Measurements from ENCODE around the gene DGCR6L.
A peak's percentile ranks its signal among the peaks of the same experiment; 100 is the strongest.
"Not testable (repeated sequence)": the region's sequence is repeated elsewhere in the genome, so short reads cannot be mapped to it uniquely, and the experiment has no call there.

DGCR6L gene

GRCh38 chr22:20308806-20309650, 10.8 kb downstream of the DGCR6L start:
- H3K4me1 Mint-ChIP-seq; ATAC-seq (ENCODE audit: low read depth); H3K9me3 Mint-ChIP-seq; DNase-seq (ENCODE audit: low spot score in 2 of 2); H3K4me3 Mint-ChIP-seq; H3K27ac Mint-ChIP-seq; H3K27me3 Mint-ChIP-seq; H3K36me3 Mint-ChIP-seq: not testable (repeated sequence)

DNA sequence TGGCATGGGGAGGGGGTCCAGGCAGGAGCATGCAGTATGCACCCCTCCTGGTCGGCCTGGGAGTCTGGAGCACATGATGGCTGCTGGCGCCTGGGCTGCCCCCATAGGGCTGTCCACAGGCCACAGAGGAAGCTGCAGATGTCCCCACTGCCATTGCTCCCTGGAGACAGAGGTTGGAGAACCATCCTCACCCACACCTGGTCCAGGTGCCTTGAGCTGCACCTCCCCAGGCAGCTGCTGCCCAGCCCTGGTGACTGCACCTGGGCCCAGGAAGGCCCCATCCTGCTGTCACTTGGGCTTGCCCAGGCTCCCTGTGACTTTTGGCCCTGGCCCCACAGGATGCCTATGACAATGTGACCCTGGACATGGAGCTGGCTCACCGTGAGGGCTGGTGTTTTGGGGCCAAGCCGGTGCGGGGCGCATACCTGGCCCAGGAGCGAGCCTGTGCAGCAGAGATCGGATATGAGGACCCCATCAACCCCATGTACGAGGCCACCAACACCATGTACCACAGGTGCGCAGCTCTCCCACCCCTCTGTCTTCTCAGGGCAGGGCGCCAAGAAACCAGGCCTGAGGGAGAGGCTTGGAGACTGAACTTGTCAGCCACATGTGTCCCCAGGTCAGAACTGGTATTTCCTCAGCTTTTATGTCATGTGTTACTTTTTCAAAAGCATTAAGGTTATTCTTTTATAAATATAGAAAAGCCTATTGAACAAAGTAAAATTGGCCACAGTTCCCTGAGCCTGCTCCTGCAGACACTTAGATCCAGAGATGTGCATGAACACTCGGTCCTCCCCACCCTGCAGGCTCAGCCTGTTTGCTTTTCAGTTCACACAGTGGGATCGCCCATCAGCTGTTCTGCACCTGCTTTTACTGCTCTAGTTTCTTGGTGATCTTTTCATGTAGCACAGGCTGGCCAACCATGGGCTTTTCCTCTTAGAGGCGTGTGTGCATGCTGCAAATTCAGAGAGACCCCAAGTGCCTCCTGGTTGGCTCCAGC, 12.1 kb downstream of the DGCR6L start:
- H3K4me1 Mint-ChIP-seq; ATAC-seq (ENCODE audit: low read depth); H3K36me3 Mint-ChIP-seq; H3K9me3 Mint-ChIP-seq; H3K27me3 Mint-ChIP-seq; H3K4me3 Mint-ChIP-seq; H3K27ac Mint-ChIP-seq; DNase-seq (ENCODE audit: low spot score in 2 of 2): not testable (repeated sequence)

- not testable (repeated sequence) for H3K27ac Mint-ChIP-seq; H3K9me3 Mint-ChIP-seq; H3K4me1 Mint-ChIP-seq; DNase-seq (ENCODE audit: low spot score in 2 of 2); H3K4me3 Mint-ChIP-seq; H3K27me3 Mint-ChIP-seq; H3K36me3 Mint-ChIP-seq; ATAC-seq (ENCODE audit: low read depth)
These were observed 13.0 kb downstream of the DGCR6L start for GRCh38 chr22:20306646-20307447.

- DNase-seq (ENCODE audit: low spot score in 2 of 2) (no peak), ATAC-seq (ENCODE audit: low read depth) (no peak)
- no peaks in the 10 kb centered on the region for H3K9me3 Mint-ChIP-seq
- no peaks in the 10 kb centered on the region for H3K36me3 Mint-ChIP-seq
- H3K27ac Mint-ChIP-seq = no peak overlapping the region
- H3K27me3 Mint-ChIP-seq = no peaks in the 10 kb centered on the region
- H3K4me3 Mint-ChIP-seq = no peak overlapping the region
- H3K4me1 Mint-ChIP-seq = peaks cover 2% of the 10 kb centered on the region
These were observed 13.8 kb downstream of the DGCR6L start for GRCh38 chr22:20305894-20306645.

GRCh38 chr22:20305230-20305893, 14.5 kb downstream of the DGCR6L start:
- H3K4me3 Mint-ChIP-seq; H3K36me3 Mint-ChIP-seq; ATAC-seq (ENCODE audit: low read depth); H3K4me1 Mint-ChIP-seq; H3K27me3 Mint-ChIP-seq; DNase-seq (ENCODE audit: low spot score in 2 of 2); H3K9me3 Mint-ChIP-seq; H3K27ac Mint-ChIP-seq: not testable (repeated sequence)

DNA sequence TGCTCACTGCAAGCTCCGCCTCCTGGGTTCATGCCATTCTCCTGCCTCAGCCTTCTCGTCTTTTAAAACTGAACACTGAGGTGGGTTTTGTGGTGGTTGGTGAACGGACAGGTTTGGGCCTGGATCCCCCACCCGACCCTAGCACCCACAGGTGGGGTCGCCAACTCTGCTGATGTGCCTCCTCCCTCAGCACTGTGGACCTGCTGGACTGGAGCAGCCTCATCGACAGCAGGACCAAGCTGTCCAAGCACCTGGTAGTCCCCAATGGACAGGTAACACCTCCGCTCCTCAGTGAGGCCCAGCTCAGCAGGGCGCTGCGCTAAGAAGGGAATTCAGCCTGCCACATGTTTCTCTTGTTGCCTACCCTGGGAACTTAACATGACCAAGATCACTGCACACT, 15.2 kb downstream of the DGCR6L start:
- no peaks in the 10 kb centered on the region for H3K9me3 Mint-ChIP-seq
- ATAC-seq (ENCODE audit: low read depth) = no peak
- DNase-seq (ENCODE audit: low spot score in 2 of 2) = no peak
- H3K27me3 Mint-ChIP-seq = no peaks in the 10 kb centered on the region
- H3K27ac Mint-ChIP-seq = no peak overlapping the region
- H3K4me3 Mint-ChIP-seq = no peak overlapping the region
- no peaks in the 10 kb centered on the region for H3K36me3 Mint-ChIP-seq
- peaks cover 2% of the 10 kb centered on the region for H3K4me1 Mint-ChIP-seq

- ATAC-seq (ENCODE audit: low read depth); H3K36me3 Mint-ChIP-seq; DNase-seq (ENCODE audit: low spot score in 2 of 2); H3K4me1 Mint-ChIP-seq; H3K27ac Mint-ChIP-seq; H3K4me3 Mint-ChIP-seq; H3K27me3 Mint-ChIP-seq; H3K9me3 Mint-ChIP-seq: not testable (repeated sequence)
These were observed 16.7 kb downstream of the DGCR6L start for GRCh38 chr22:20303229-20303534.

DNA sequence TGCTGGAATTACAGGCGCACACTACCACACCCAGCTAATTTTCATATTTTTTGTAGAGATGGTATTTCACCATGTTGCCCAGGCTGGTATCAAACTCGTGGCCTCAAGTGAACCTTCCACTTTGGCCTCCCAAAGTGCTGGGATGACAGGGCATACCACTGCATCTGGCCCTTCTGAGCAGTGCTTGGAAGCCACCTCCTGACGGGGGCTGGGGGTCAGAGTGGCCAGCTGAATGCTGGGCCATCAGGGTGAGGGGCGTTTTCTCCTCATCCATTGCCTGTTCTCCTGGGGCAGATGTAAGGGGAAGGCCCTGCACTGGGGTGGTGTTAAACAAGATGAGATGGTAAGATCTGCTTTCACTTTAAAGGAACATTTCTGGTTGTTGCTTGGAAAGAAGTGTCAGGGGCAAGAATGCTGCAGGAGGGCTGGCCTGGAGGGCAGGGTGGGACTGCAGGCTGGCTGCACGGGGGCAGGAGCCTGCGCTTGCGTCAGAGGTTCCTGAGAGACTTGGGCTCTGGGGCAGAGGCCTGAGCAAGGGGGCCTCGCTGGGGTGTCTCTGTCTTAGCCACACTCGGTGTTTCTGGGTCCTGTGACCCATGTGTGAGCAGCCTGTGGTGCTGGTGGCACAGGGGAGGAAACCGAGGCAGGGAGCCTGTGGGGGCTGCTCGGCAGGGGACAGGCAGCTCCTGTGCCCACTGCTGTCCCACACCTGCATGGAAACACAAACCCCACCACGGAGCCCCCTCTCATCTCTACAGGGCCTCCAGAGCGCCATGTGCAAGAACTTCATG, 17.2 kb downstream of the DGCR6L start:
- no peak for ATAC-seq (ENCODE audit: low read depth)
- H3K27ac Mint-ChIP-seq = no peak overlapping the region
- H3K27me3 Mint-ChIP-seq = no peaks in the 10 kb centered on the region
- no peak overlapping the region for H3K4me3 Mint-ChIP-seq
- DNase-seq (ENCODE audit: low spot score in 2 of 2) = no peak
- no peaks in the 10 kb centered on the region for H3K36me3 Mint-ChIP-seq
- H3K4me1 Mint-ChIP-seq = peaks cover 4% of the 10 kb centered on the region
- H3K9me3 Mint-ChIP-seq = no peaks in the 10 kb centered on the region

- peak overlapping the region; percentile 52 for H3K4me3 Mint-ChIP-seq
These were observed 20.1 kb downstream of the DGCR6L start for GRCh38 chr22:20299746-20300136.

GRCh38 chr22:20298803-20299745, 20.8 kb downstream of the DGCR6L start:
- Mint-ChIP-seq H3K4me1 (peaks cover 7% of the 10 kb centered on the region), H3K4me3 (peak overlapping the region; percentile 86), H3K27ac (peak overlapping the region; percentile 20), H3K27me3 (no peaks in the 10 kb centered on the region), H3K36me3 (no peaks in the 10 kb centered on the region), H3K9me3 (no peaks in the 10 kb centered on the region)
- peak; percentile 82 to 83 for DNase-seq (ENCODE audit: low spot score in 2 of 2)
- peak; percentile 85 for ATAC-seq (ENCODE audit: low read depth)

More at GRCh38 chr22:20299746-20300136, 20.1 kb downstream of the DGCR6L start:
- Mint-ChIP-seq H3K9me3 (no peaks in the 10 kb centered on the region), H3K27me3 (no peaks in the 10 kb centered on the region), H3K4me1 (peaks cover 7% of the 10 kb centered on the region), H3K27ac (no peak overlapping the region), H3K36me3 (no peaks in the 10 kb centered on the region)
- ATAC-seq (ENCODE audit: low read depth) = peak; percentile 40
- no peak for DNase-seq (ENCODE audit: low spot score in 2 of 2)

DNA sequence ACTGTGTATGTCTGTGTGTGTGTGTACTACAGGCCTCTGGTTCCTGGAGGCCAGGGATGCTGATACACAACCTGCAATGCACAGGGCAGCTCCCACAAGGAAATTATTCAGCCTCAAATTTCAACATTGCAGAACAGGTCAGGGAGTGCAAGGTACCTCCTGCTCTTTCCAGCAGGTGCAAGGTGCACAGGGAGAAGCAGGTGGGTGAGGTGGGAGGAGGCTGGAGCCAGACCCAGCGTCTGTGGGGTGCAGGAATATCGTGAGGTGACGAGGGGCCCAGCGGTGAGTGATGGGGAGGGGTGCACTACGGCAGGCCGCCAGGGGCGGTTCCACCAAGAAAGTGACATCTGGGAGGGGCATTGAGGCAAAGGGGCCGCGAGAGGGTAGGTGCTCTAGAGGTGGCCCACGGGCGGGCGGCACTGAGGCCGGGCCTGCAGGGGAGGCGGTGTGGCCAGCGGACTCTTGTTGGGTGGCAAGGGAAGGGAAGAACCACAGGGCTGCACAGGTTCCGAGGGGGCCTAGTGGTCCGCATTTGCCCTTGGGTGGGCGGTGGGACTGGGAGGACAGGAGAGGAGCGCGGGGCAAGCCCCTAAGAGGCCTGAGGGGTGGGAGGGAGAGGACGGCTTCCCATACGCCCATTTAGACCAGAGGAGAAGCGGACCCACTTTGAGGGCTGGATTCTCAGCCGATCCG, 21.6 kb downstream of the DGCR6L start:
- no peaks in the 10 kb centered on the region for H3K27me3 Mint-ChIP-seq

More for the DNA sequence above, 21.6 kb downstream of the DGCR6L start:
- no peak for DNase-seq (ENCODE audit: low spot score in 2 of 2)
- Mint-ChIP-seq H3K27ac (peak overlapping the region; percentile 56), H3K4me1 (peaks cover 7% of the 10 kb centered on the region), H3K9me3 (no peaks in the 10 kb centered on the region), H3K36me3 (no peaks in the 10 kb centered on the region), H3K4me3 (peak overlapping the region; percentile 86)
- ATAC-seq (ENCODE audit: low read depth) = no peak

Data from memory B cell (primary cell).